HG03025 (cell line): ENCODE measurements around the gene OR52E2.

Experiments used
- ATAC-seq: cut with Tn5 transposase; IDR thresholded peaks from one replicate; pipeline ENCODE4 v1.9.1; 2021; ENCODE audit warnings: mild to moderate bottlenecking, moderate library complexity; ENCODE audit not compliant: unreplicated experiment, low FRiP score

Gene OR52E2

DNA sequence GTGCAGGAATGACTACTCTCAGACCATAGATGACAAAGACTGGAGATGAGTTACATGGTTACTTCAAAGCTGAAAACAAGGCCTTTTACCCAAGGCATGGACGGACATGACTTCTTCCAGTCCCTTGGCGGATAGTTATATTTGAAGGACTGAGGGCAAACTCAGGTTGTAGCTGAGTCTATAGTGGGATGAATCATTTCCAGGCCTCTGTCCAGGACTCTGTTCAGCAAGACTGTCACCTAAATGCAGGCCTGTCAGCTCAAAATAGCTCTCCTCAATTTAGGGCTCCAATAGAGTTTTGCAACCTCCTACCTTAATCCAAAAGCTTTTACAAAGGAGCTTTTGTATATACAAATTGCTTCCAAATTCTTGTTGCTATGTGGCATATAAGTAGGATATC, 37.4 kb downstream of the OR52E2 start:
- no peak for ATAC-seq

- no peak for ATAC-seq
Measured at GRCh38 chr11:5013012-5013411, 46.4 kb downstream of the OR52E2 start.

DNA sequence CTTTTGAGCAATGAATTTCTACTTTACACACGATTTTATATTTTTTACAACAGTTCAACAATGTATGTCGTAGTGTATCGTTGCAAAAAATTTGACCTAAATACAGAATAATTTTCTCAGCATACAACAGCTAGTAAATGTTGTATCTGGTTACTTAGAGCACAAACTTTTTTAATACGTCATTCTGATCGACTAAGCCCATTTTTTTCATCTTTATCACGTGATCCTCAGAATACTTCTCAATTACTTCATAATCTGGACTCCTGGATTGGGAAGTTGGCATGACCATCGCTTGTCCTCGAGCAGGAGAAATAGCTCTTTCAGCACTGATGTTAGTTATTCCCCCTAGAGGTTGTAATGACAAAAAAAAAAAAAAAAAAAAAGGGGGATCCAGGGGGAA, 48.2 kb downstream of the OR52E2 start:
- ATAC-seq: no peak
